ENCODE data around the gene ADRM1. TPM values are rescaled to one million over a fixed set of nuclear protein-coding genes. Genes with fewer than 3 reads are reported as not detected.

ADRM1 gene
- total RNA-seq, 4 donors from 2014 or later = 41.8 to 126 (median 109) TPM

DNA sequence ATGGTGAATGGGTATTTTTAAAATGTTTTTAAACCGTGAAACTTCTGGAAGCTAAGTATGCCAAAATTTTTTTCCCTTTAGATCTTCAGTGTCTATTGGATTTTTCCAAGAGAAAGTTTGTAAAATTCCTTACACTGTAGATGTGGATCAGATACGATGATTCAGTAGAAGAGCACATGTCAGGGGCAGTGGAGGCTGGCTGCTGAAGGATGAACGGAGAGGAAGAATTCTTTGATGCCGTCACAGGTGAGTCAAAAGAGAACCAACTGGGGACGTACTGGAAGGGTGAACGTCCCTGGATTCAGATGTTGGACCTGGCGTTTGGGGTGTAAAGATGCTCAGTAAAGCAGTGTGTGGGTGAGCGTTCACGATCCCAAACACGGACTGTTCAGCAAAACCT is 46.8 kb upstream of the ADRM1 start:
- WGBS, 2 donors (ENCODE audit: low coverage in 1 of 2) = 89 to 94% methylated on average over 7 to 10 of the region's 10 CpGs
- no peak overlapping the region for H3K27ac ChIP-seq
- no peak for DNase-seq
- H3K4me1 ChIP-seq = peaks cover 0 to 4% (median 0%) of the 10 kb centered on the region in 4 donors
- H3K36me3 ChIP-seq = peaks cover 0 to 19% (median 8%) of the 10 kb centered on the region in 4 donors
- no peaks in the 10 kb centered on the region for H3K27me3 ChIP-seq
- in situ Hi-C loops (cut with MboI; ENCODE audit: low pct_ligation_motif_present in 1 of 4, low pct_unique_long_range_greater_than_20kb in 1 of 4, low sequenced_read_pairs in 3 of 4) = no loop called here
- no peak for TF ChIP-seq EP300 (IDR thresholded peaks at IDR 0.05; ENCODE audit: low read depth)
- no peak for TF ChIP-seq POLR2AphosphoS5 (IDR thresholded peaks at IDR 0.05)
- no peak for TF ChIP-seq POLR2A (IDR thresholded peaks at IDR 0.05)
- TF ChIP-seq, protein P1, sequence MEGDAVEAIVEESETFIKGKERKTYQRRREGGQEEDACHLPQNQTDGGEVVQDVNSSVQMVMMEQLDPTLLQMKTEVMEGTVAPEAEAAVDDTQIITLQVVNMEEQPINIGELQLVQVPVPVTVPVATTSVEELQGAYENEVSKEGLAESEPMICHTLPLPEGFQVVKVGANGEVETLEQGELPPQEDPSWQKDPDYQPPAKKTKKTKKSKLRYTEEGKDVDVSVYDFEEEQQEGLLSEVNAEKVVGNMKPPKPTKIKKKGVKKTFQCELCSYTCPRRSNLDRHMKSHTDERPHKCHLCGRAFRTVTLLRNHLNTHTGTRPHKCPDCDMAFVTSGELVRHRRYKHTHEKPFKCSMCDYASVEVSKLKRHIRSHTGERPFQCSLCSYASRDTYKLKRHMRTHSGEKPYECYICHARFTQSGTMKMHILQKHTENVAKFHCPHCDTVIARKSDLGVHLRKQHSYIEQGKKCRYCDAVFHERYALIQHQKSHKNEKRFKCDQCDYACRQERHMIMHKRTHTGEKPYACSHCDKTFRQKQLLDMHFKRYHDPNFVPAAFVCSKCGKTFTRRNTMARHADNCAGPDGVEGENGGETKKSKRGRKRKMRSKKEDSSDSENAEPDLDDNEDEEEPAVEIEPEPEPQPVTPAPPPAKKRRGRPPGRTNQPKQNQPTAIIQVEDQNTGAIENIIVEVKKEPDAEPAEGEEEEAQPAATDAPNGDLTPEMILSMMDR (IDR thresholded peaks at IDR 0.05) = no peak
- H3K4me3 ChIP-seq = no peak overlapping the region
- intact Hi-C loops (cut with DNase I; ENCODE audit: low total_unique reads) = no loop called here
- no peaks in the 10 kb centered on the region for H3K9me3 ChIP-seq

DNA sequence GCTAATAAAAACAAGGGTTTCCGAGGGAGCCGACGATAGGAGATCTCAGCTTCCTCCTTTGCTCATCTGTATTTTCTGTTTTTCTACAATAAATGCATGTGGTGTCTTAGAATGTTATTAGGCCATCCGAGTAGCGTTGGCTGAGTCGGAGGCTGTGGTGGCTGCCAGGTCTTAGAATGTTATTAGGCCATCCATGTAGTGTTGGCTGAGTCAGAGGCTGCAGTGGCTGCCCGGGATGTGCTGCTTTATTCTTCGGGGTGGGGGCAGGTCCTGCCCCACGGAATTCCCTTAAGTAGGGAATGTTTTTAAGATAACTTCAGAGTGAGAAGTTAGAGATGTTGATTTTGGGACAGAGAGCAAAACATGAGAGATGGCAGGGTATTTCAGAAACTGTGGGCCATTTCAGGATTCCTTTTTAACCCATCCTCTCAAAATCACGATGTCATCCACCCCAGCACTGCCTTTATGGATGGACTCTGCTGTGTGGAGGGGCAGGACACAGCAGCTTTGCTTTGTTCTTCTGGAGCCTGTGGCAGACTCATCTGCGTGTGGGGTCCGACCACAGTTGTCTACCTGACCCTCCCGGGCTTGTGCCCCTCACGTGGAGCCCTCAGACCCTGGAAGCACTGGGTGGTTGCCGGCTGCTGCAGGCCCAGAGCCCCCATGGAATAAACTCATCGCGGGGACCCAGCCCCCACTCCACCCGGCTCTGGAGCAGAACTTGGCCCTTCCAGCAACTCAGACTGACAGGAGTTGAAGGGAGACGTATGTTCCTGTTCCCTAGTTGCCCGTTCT is 44.1 kb upstream of the ADRM1 start:
- Histone ChIP-seq H3K4me1 (peaks cover 0 to 4% (median 0%) of the 10 kb centered on the region in 4 donors), H3K36me3 (peaks cover 0 to 30% (median 10%) of the 10 kb centered on the region in 4 donors), H3K9me3 (no peaks in the 10 kb centered on the region), H3K27me3 (no peaks in the 10 kb centered on the region), H3K4me3 (no peak overlapping the region), H3K27ac (peak overlapping the region in 1 of 4 donors; percentile 21)
- in situ Hi-C loops (cut with MboI; ENCODE audit: low pct_ligation_motif_present in 1 of 4, low pct_unique_long_range_greater_than_20kb in 1 of 4, low sequenced_read_pairs in 3 of 4) (no loop called here), intact Hi-C loops (cut with DNase I; ENCODE audit: low total_unique reads) (no loop called here)
- whole genome bisulfite sequencing, 2 donors (ENCODE audit: low coverage in 1 of 2) = 79 to 83% methylated on average over 9 to 20 of the region's 20 CpGs
- DNase-seq = no peak
- no peak for TF ChIP-seq EP300 (IDR thresholded peaks at IDR 0.05; ENCODE audit: low read depth)
- TF ChIP-seq, protein P1 (IDR thresholded peaks at IDR 0.05) = no peak
- no peak for TF ChIP-seq POLR2A (IDR thresholded peaks at IDR 0.05)
- TF ChIP-seq POLR2AphosphoS5 (IDR thresholded peaks at IDR 0.05) = no peak

GRCh38 chr20:62259294-62259565 is 43.6 kb upstream of the ADRM1 start:
- Histone ChIP-seq H3K9me3 (no peaks in the 10 kb centered on the region), H3K4me1 (peaks cover 0 to 4% (median 0%) of the 10 kb centered on the region in 4 donors), H3K4me3 (no peak overlapping the region), H3K27ac (no peak overlapping the region), H3K27me3 (no peaks in the 10 kb centered on the region), H3K36me3 (peaks cover 0 to 32% (median 11%) of the 10 kb centered on the region in 4 donors)
- intact Hi-C loops (cut with DNase I; ENCODE audit: low total_unique reads) = no loop called here
- in situ Hi-C loops (cut with MboI; ENCODE audit: low pct_ligation_motif_present in 1 of 4, low pct_unique_long_range_greater_than_20kb in 1 of 4, low sequenced_read_pairs in 3 of 4) = no loop called here
- no peak for TF ChIP-seq EP300 (IDR thresholded peaks at IDR 0.05; ENCODE audit: low read depth)
- TF ChIP-seq POLR2A (IDR thresholded peaks at IDR 0.05) = no peak
- TF ChIP-seq, protein P1 (IDR thresholded peaks at IDR 0.05) = no peak
- no peak for TF ChIP-seq POLR2AphosphoS5 (IDR thresholded peaks at IDR 0.05)
- no peak for DNase-seq
- WGBS, 2 donors (ENCODE audit: low coverage in 1 of 2) = 96% methylated on average over 8 of the region's 8 CpGs; no CpG with 5 or more reads in 1 of the 2 donors

GRCh38 chr20:62262064-62262463 is 40.7 kb upstream of the ADRM1 start:
- Histone ChIP-seq H3K27me3 (no peaks in the 10 kb centered on the region), H3K27ac (no peak overlapping the region), H3K4me1 (peaks cover 0 to 4% (median 0%) of the 10 kb centered on the region in 4 donors), H3K36me3 (peaks cover 0 to 40% (median 16%) of the 10 kb centered on the region in 4 donors), H3K4me3 (no peak overlapping the region), H3K9me3 (no peaks in the 10 kb centered on the region)
- in situ Hi-C loops (cut with MboI; ENCODE audit: low pct_ligation_motif_present in 1 of 4, low pct_unique_long_range_greater_than_20kb in 1 of 4, low sequenced_read_pairs in 3 of 4) = no loop called here
- TF ChIP-seq, protein P1 (IDR thresholded peaks at IDR 0.05) = no peak
- TF ChIP-seq POLR2A (IDR thresholded peaks at IDR 0.05) = no peak
- TF ChIP-seq POLR2AphosphoS5 (IDR thresholded peaks at IDR 0.05) = no peak
- TF ChIP-seq EP300 (IDR thresholded peaks at IDR 0.05; ENCODE audit: low read depth) = no peak
- WGBS, 2 donors (ENCODE audit: low coverage in 1 of 2) = 85 to 97% methylated on average over 5 to 10 of the region's 10 CpGs
- intact Hi-C loops (cut with DNase I; ENCODE audit: low total_unique reads) = no loop called here
- no peak for DNase-seq

All from transverse colon (tissue), 4 donors.